ENCODE data around the gene FXYD6.

The FXYD6 gene

DNA sequence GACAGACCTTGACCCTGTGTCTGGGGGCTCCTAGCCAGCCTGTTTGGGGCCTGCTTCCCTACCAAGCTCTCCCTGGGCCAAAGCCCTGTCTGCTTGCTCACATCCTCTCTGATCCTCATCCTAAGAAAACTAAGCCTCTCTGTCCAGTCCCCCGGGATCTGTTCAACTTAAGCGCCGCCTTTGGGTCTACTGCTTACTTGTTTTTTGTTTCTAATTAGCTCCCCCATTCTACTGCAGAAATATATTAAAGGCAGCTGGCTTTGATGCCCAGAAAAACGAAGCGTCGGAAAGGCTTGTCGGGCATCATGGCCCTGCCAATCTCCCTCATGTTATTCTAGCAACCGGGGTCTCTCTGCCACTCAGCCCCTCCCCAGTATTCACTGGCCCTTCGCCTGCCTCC is 82.9 kb downstream of the FXYD6 start:
- no peaks in the 10 kb centered on the region for H3K9me3 ChIP-seq (ENCODE audit: insufficient read depth, low read depth, low read length)
- no peaks in the 10 kb centered on the region for H3K36me3 ChIP-seq (ENCODE audit: insufficient read depth, low read length)
- WGBS, result 91% methylated on average over 9 of the region's 9 CpGs
- H3K27me3 ChIP-seq (ENCODE audit: insufficient read depth, low read length), result peaks cover 71% of the 10 kb centered on the region
- H3K9ac ChIP-seq (ENCODE audit: low read depth, low read length), result no peak overlapping the region
- H3K4me3 ChIP-seq (ENCODE audit: low read length), result no peak overlapping the region
- H3K4me1 ChIP-seq (ENCODE audit: insufficient read depth, low read length), result 0 out of 2 replicates have a peak, but pooled peaks cover 4% of the 10 kb centered on the region
- H3K27ac ChIP-seq (ENCODE audit: low read depth, low read length), result no peak overlapping the region

DNA sequence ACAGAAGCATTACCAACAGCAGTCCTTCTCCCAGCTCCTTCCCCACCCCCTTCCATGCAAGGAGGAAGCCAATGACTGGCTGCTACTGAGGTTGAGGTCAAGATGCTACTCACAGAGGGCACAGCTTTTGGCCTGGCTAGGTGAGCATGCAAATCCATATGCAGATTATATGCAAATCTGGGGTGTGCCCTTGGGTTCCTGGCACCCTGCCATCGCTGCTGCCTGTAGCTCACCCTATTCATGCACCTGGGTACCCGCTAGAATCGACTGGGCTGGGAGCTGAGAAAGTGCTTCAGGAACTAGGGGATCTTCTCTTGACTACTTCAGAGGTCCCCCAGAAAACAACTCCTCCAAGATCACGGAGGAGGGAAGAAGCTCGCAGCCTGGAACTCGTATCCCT is 83.5 kb downstream of the FXYD6 start:
- Histone ChIP-seq H3K27ac (ENCODE audit: low read depth, low read length) (no peak overlapping the region), H3K4me3 (ENCODE audit: low read length) (no peak overlapping the region), H3K36me3 (ENCODE audit: insufficient read depth, low read length) (no peaks in the 10 kb centered on the region), H3K27me3 (ENCODE audit: insufficient read depth, low read length) (peaks cover 65% of the 10 kb centered on the region), H3K4me1 (ENCODE audit: insufficient read depth, low read length) (0 out of 2 replicates have a peak, but pooled peaks cover 4% of the 10 kb centered on the region), H3K9ac (ENCODE audit: low read depth, low read length) (no peak overlapping the region), H3K9me3 (ENCODE audit: insufficient read depth, low read depth, low read length) (no peaks in the 10 kb centered on the region)
- WGBS, result 91% methylated on average over 6 of the region's 6 CpGs

DNA sequence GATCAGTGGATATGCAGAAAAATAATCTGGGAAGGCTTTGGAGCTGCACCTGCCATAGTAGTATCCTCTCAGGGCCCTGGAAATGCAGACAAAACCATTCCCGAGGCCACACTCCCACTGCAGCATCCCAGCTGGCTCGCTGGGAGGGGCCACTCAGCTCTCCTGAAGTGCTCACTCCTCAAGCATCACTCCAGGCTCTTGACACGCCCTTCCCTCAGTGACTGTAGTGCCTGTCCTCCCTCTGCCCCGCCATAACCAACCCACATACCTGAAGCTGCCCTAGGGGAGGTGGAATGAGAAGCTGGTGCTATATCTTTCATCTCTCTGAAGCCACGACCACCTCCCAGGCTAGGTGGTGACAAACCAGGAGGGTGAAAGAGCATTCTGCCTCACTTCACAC is 84.2 kb downstream of the FXYD6 start:
- Histone ChIP-seq H3K9me3 (ENCODE audit: insufficient read depth, low read depth, low read length) (no peaks in the 10 kb centered on the region), H3K36me3 (ENCODE audit: insufficient read depth, low read length) (no peaks in the 10 kb centered on the region), H3K4me1 (ENCODE audit: insufficient read depth, low read length) (0 out of 2 replicates have a peak, but pooled peaks cover 4% of the 10 kb centered on the region), H3K27me3 (ENCODE audit: insufficient read depth, low read length) (peaks cover 57% of the 10 kb centered on the region), H3K4me3 (ENCODE audit: low read length) (no peak overlapping the region), H3K27ac (ENCODE audit: low read depth, low read length) (no peak overlapping the region), H3K9ac (ENCODE audit: low read depth, low read length) (no peak overlapping the region)
- 86% methylated on average over 4 of the region's 5 CpGs for WGBS

DNA sequence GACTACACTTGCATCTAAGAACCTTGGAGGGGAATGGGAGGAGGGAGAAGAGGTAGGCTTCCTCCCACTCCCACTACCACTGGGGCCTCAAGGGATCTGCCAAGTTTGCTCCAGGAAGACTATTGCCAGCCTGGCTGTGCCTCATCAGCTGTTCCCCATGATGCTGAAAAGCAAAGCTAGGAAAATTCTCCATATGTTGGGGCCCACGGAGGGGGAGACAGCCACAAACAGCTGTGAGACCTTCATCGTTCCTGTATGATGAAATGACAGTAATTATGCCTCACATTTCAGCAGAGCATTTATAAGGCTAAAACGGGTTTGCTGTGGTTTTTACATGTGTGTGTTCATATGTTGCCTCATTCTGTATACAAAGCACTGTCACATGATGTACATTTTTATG is 86.2 kb downstream of the FXYD6 start:
- no peaks in the 10 kb centered on the region for H3K9me3 ChIP-seq (ENCODE audit: insufficient read depth, low read depth, low read length)
- no peak overlapping the region for H3K9ac ChIP-seq (ENCODE audit: low read depth, low read length)
- 0 out of 2 replicates have a peak, but pooled peaks cover 4% of the 10 kb centered on the region for H3K4me1 ChIP-seq (ENCODE audit: insufficient read depth, low read length)
- no peak overlapping the region for H3K27ac ChIP-seq (ENCODE audit: low read depth, low read length)
- H3K36me3 ChIP-seq (ENCODE audit: insufficient read depth, low read length), result no peaks in the 10 kb centered on the region
- H3K27me3 ChIP-seq (ENCODE audit: insufficient read depth, low read length), result peaks cover 41% of the 10 kb centered on the region
- WGBS, result 91% methylated on average over 3 of the region's 3 CpGs
- no peak overlapping the region for H3K4me3 ChIP-seq (ENCODE audit: low read length)

DNA sequence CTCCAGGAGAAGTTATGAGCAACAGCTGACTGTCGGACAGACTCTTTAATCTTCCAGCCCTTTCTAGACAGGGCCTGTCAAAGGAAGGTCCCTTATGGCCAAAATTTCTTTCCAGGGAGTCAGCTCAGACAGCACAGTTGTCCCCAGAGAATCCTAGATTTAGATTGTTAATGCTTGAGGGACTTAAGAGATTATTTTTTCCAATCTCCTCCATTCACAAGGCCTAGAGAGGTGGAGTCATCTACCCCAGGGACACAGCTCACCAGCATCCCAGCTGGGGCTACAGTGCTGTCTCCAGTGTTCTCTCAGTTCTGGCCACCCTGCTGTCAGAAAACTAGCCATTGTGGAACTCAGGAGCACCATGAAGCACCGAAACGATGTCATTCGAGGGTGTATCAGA is 87.2 kb downstream of the FXYD6 start:
- Histone ChIP-seq H3K27me3 (ENCODE audit: insufficient read depth, low read length) (peaks cover 30% of the 10 kb centered on the region), H3K27ac (ENCODE audit: low read depth, low read length) (no peak overlapping the region), H3K4me1 (ENCODE audit: insufficient read depth, low read length) (no peaks in the 10 kb centered on the region), H3K9me3 (ENCODE audit: insufficient read depth, low read depth, low read length) (no peaks in the 10 kb centered on the region), H3K9ac (ENCODE audit: low read depth, low read length) (no peak overlapping the region), H3K4me3 (ENCODE audit: low read length) (no peak overlapping the region), H3K36me3 (ENCODE audit: insufficient read depth, low read length) (no peaks in the 10 kb centered on the region)
- 91% methylated on average over 4 of the region's 4 CpGs for WGBS

Data from HUES64 (cell line).